Occipital lobe (tissue), 2 donors: ENCODE data around the gene JARID2. TPM values are rescaled to one million over a fixed set of nuclear protein-coding genes. Genes with fewer than 3 reads are reported as not detected.
A peak's percentile ranks its signal among the peaks of the same experiment; 100 is the strongest.
"Not testable (repeated sequence)": the region's sequence is repeated elsewhere in the genome, so short reads cannot be mapped to it uniquely, and the experiment has no call there.

Source experiments
- DNase-seq: peaks from one replicate; lab custom pipeline; 2025; lab: John Stamatoyannopoulos, UW
- total RNA-seq: library from RNA; depleted of rRNA; stranded (reverse); fragments of >200 nt; gene quantifications from one replicate; pipeline ENCODE4 v1.2.3, GENCODE V29; 2014

JARID2 gene
- total RNA-seq, 1 donor from 2014 or later: 18.6 TPM

GRCh38 chr6:15287670-15288375 lies 42.0 kb downstream of the JARID2 start:
- DNase-seq: no peak

GRCh38 chr6:15288856-15289255 lies 43.0 kb downstream of the JARID2 start:
- DNase-seq: no peak

GRCh38 chr6:15289456-15289855 lies 43.6 kb downstream of the JARID2 start:
- not testable (repeated sequence) for DNase-seq

- no peak for DNase-seq
Measured at GRCh38 chr6:15290067-15290680, 44.3 kb downstream of the JARID2 start.

GRCh38 chr6:15290962-15291704 lies 45.3 kb downstream of the JARID2 start:
- DNase-seq: no peak

DNA sequence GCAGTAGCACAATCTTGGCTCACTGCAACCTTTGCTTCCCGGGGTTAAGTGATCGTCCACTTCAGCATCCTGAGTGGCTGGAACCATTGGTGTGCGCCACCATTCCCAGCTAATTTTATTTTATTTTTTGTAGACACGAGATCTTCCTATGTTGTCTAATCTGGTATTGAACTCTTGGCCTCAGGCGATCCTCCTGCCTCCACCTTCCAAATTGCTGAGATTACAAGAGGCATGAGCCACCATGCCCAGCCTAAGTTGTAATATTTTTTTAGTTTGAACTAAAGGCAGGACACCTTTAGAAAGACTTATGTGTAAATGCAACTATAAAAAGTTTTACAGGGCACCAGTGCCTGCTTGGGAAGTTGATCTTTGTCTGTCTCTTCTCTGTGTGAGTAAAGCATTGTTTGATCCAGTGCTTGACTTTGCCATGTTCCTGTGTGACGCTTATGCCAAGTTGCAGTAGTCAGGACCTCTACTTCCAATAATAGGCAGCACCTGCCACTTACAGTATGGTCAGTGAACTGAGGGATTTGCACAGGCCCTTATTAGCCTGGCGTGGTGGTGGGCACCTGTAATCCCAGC lies 46.9 kb downstream of the JARID2 start:
- DNase-seq: no peak

GRCh38 chr6:15293674-15294073 lies 47.8 kb downstream of the JARID2 start:
- no peak for DNase-seq

- DNase-seq: no peak
Measured at GRCh38 chr6:15294504-15294903, 48.6 kb downstream of the JARID2 start.

DNA sequence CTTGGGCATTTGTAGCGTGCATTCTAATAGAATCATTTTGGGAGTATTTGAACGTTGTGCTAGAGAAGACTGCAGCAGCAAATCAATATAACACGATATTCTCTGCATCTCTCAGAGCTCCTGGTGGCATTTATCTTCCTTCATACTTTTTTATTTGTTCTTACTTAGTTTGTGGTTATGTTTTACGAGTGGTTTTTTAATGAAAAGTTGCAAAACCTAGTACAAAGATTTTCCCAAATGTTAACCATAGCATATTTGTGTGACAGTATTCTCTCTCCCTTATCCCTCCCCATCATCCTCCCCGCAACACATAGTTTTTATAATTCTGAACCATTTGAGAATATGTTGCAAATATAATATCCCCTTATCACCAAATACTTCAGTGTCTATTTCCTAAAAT lies 50.4 kb downstream of the JARID2 start:
- DNase-seq: no peak

DNA sequence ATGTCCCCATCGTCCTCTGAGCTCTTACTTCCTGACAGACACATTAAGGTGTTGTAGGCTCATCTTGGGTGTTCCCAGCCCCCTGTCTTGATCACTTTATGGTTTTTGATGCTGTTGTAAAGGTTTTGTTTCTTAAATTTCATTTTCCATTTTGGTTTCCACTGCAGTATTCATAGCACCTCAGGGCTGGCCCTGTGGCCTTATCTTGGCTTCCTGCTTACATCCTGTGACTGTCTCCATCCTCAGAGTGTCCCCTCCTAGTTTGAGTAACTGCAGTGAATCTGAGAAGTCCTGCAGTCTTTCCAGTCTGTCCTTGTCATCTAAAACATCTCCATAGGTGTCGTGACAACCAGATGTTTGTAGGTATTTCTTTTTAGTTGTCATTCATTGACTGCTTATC lies 50.9 kb downstream of the JARID2 start:
- DNase-seq: no peak

DNA sequence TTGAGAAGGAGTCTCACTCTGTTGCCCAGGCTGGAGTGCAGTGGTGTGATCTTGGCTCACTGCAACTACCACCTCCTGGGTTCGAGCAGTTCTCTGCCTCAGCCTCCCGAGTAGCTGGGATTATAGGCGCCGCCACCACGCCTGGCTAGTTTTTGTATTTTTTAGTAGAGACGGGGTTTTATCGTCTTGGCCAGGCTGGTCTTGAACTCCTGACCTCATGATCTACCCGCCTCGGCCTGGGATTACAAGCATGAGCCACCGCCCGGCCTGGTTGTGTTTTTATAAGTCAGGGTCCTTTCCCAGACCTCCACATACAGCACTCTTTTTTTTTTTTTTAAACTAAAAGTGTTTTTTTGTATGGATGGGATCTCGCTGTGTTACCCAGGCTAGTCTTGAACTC lies 51.3 kb downstream of the JARID2 start:
- DNase-seq: not testable (repeated sequence)

- no peak for DNase-seq
Measured at GRCh38 chr6:15297895-15298590, 52.2 kb downstream of the JARID2 start.

GRCh38 chr6:15299430-15300131 lies 53.7 kb downstream of the JARID2 start:
- peak; percentile 17 for DNase-seq

DNA sequence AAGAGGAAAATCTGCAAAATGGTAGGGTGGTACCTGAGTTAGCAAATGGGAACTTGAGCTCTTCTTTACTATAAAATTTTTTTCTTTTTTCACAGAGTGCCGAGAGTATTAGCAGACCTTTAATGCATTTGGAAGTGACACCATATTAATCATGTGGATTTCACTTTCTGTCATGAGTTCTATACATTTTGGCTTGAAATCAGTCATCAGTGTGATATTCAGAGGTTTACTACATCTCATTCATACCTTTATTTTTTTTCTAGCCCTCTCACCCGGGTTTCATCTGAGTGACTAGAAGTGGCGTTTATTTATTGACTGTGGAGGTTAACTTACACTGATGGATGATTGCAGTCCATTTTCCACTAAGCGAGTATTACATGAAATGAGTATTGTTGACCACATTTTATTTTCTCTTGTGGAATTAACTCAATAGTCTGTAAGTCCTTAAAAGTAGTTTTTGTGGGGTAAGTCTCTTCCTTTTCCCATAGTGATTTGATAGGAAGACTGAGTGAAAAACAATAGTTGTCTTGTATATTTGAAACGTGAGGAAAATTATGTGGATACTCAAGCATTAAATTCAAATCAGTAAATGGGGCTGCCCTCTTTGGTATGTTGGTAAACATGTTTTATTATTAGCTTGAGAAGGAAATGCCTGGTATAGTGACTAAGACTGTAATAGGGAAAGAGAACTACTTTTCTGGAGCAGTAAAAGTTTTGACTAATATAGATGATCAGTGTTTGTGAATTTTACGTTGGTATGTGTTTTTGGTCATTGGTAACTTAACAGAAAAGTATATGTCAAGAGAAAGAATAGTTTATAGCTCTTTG lies 55.5 kb downstream of the JARID2 start:
- DNase-seq: no peak

- no peak for DNase-seq
Measured at GRCh38 chr6:15303162-15303919, 57.5 kb downstream of the JARID2 start.

GRCh38 chr6:15303920-15304291 lies 58.0 kb downstream of the JARID2 start:
- DNase-seq: no peak

DNA sequence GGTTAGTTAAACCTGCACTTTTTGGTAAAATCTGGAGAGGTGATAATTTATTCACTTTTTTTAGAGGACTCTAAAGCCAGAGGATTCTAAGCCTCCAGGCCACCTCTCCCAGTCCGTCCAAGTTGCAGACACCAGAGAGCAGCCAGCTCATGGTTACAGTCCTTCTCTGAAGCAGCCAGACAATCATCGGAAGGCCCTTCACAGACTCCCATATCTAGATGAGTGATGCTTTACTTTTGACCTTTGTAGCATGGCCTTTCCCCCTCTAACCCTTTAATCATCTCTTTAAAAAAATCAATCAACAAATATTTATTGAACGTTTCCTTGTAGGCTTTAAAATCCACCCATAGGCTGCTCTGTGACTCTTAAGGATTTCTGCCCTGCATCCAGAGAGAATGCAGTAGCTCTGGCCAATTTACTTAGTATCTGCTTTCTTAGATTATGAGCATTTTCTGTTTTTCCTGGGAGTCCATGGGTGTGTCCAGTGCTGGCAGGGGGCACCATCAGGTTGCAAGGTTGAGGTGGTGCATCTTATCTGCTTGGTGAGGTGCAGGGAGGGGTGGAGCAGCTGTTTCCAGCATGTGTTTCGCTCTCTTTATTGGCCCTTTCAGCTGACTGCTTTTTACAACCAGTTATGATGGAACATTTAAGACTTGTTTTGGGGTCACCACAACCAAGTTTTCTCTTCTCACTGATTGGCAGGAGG lies 58.6 kb downstream of the JARID2 start:
- no peak for DNase-seq

- no peak for DNase-seq
Measured at GRCh38 chr6:15305496-15305895, 59.6 kb downstream of the JARID2 start.

- DNase-seq: no peak
Measured at GRCh38 chr6:15305909-15306308, 60.0 kb downstream of the JARID2 start.
